ENCODE results near the gene CCDC97.
A peak's percentile ranks its signal among the peaks of the same experiment; 100 is the strongest.

Gene CCDC97

DNA sequence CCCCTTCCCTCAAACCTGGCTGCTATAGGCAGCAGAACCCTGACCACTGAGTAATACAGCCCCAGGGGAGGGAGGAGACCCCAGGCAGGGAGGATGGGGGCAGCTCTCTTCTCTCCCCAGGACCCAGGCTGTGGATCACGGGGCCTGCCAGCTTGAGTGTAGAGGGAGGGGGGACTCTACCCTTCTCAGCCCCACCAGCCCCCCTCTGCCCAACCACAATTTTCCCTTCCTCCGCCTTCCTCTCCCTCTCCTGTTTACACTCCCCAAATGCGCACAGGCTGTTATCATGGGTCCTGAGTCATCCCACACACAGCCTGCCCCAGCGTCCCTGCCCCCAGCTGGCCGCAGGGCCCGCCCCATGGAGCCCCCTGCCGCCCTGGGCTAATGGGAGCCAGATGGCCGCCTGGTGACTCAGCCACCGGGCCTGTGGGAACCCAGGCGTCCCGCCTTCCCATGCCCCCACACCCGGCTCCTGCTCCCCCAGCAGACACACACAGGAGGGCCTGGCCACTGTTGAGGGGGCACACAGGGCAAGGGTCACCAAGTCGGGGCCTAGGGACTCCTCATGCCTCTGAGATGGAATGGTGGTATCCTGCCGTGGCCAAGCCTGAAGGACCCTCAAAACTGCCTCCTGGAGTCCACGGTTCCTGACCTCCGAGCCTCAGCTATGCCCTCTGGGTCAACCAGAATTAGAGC is 13.6 kb downstream of the CCDC97 start:
- in situ Hi-C loops (cut with HindIII; ENCODE audit: low sequenced_read_pairs): no loop called here
- TF ChIP-seq, protein P1, sequence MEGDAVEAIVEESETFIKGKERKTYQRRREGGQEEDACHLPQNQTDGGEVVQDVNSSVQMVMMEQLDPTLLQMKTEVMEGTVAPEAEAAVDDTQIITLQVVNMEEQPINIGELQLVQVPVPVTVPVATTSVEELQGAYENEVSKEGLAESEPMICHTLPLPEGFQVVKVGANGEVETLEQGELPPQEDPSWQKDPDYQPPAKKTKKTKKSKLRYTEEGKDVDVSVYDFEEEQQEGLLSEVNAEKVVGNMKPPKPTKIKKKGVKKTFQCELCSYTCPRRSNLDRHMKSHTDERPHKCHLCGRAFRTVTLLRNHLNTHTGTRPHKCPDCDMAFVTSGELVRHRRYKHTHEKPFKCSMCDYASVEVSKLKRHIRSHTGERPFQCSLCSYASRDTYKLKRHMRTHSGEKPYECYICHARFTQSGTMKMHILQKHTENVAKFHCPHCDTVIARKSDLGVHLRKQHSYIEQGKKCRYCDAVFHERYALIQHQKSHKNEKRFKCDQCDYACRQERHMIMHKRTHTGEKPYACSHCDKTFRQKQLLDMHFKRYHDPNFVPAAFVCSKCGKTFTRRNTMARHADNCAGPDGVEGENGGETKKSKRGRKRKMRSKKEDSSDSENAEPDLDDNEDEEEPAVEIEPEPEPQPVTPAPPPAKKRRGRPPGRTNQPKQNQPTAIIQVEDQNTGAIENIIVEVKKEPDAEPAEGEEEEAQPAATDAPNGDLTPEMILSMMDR (IDR thresholded peaks at IDR 0.05; ENCODE audit: low read depth, low read length, missing control alignments): no peak
- DNase-seq (ENCODE audit: low read depth): peak; percentile 96
- H3K4me3 ChIP-seq (ENCODE audit: low read depth, low read length): no peak overlapping the region

DNA sequence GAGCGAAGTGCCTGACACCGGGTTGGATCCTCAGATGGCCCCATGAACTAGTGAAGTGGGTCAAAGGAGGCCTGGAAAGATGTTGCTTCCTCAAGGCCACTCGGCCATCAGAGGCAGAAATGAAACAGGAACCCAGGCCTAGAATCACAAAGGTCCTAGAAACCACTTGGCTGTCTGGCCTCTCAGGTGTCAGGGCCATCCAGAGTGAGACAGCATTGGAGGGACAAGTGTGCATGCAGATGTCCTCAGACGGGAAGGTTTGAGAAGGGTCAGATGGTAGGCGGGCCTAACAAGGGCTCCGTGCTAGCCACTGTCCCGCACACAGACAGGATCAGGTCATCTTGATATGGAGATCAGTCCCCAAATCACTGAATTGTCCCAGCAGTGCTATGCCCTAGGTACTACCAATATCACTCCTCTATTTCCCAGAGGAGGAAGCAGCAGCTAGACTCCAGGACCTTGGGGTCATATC is 14.3 kb downstream of the CCDC97 start:
- no peak for DNase-seq (ENCODE audit: low read depth)
- in situ Hi-C loops (cut with HindIII; ENCODE audit: low sequenced_read_pairs): no loop called here
- H3K4me3 ChIP-seq (ENCODE audit: low read depth, low read length): no peak overlapping the region
- TF ChIP-seq, protein P1 (IDR thresholded peaks at IDR 0.05; ENCODE audit: low read depth, low read length, missing control alignments): no peak

DNA sequence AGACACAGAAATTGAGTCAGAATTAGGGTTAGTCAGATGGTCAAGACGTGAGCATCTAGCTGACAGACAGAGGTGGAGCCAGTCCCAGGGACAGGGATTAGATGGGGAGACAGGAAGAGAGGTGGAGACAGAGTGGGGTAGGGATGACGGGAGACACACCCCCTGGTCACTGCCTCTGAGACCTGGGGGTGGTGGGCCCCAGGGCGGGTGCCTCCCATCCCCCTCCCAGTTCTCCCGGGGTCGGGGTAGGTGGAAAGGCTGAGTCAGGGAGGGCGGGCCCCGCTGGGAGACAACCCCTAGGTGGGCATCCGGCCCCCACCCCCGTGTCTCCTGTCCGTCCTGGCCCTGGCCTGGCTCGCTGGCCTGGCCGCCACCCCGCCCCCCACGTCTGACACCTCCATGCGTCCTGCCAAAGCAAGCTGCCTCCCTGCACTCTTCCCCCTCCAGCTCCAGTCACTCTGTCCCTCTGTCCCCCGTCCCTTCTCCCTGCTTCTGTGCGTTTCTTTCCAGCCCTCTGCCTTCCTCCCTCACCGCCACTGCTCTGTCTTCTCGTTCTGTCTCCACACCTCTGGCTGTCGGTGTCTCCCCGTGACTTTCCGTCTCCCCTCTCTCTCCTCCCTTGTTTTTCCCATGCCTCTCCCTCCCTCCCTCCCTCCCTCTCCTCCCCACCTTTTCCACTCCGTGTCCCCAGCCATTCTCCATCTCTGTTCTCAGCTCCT is 15.1 kb downstream of the CCDC97 start:
- no peak overlapping the region for H3K4me3 ChIP-seq (ENCODE audit: low read depth, low read length)
- in situ Hi-C loops (cut with HindIII; ENCODE audit: low sequenced_read_pairs): no loop called here
- DNase-seq (ENCODE audit: low read depth): no peak
- TF ChIP-seq, protein P1 (IDR thresholded peaks at IDR 0.05; ENCODE audit: low read depth, low read length, missing control alignments): no peak

DNA sequence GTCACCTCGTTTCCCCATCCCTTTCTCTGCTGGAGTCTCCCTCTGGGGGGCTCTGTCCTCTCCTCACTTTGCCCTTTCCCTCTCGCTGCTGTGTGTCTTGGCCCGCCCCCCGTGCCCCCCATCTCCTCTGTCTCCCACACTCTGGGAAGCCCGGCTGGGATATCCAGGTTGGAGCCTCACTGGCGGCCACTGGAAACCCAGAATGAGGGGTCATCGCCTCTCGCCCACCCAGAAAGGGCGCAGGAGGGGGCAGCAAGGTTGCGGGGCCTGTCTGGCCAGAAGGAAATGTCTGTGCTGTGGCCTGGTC is 15.6 kb downstream of the CCDC97 start:
- DNase-seq (ENCODE audit: low read depth): no peak
- TF ChIP-seq, protein P1 (IDR thresholded peaks at IDR 0.05; ENCODE audit: low read depth, low read length, missing control alignments): no peak
- in situ Hi-C loops (cut with HindIII; ENCODE audit: low sequenced_read_pairs): no loop called here
- no peak overlapping the region for H3K4me3 ChIP-seq (ENCODE audit: low read depth, low read length)

DNA sequence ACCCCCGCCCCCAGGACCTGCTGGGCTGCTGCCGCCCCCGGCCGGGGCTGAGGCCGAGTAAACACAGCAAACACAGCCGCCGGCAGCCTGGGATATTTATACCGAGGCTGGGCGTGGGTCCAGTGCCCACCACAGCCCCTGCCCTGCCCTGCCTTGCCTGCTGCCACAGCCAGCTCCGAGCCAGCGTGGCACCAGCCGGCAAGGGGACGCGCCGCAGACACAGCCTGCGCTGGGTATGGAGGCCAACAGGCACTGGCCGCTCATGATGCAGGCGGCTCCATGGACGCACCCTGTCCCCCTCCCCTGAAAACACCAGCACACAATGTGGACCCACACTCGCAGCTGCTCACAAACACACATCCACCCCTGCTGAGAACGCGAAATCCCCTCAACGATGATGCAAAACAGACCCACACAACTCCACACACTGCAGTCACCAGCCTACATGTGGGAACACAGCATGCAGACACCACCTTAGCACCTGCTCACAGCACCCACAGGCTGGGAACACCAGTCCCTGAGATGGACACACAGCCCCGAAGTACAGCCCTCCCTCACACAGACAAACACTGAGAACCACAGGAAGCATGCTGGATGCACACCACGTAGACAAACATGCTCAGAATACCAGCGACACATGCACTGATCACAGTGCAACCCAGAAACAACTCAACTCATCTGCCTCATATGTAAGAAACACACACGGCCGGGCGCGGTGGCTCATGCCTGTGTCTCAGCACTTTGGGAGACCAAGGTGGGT is 16.2 kb downstream of the CCDC97 start:
- no peak for DNase-seq (ENCODE audit: low read depth)
- TF ChIP-seq, protein P1 (IDR thresholded peaks at IDR 0.05; ENCODE audit: low read depth, low read length, missing control alignments): no peak
- H3K4me3 ChIP-seq (ENCODE audit: low read depth, low read length): no peak overlapping the region
- in situ Hi-C loops (cut with HindIII; ENCODE audit: low sequenced_read_pairs): no loop called here

DNA sequence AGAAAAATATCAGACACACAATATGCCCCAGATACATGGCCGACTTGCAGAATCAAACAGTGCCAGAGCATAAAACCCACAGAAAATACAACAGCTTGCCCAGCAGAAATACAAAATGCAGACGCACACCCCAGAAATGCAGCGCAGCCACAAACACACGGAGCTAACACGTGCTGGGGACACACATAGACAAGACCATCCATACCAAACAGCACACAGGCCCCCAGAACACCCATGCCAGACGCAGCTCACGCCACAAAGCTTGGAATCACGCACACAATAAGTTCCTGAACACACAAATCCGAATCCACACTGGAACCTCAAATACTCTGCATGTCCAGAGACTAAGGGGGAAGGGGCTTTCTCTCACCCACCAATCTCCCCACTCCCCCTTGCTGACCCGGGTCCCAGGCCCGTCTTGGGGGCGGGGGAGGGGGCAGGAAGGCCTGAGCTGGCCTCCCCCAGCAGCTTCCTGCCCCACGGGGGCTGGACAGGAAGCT is 17.2 kb downstream of the CCDC97 start:
- TF ChIP-seq, protein P1 (IDR thresholded peaks at IDR 0.05; ENCODE audit: low read depth, low read length, missing control alignments): no peak
- H3K4me3 ChIP-seq (ENCODE audit: low read depth, low read length): no peak overlapping the region
- DNase-seq (ENCODE audit: low read depth): no peak
- in situ Hi-C loops (cut with HindIII; ENCODE audit: low sequenced_read_pairs): no loop called here

Measured in astrocyte of the cerebellum (primary cell).